Activated CD4-positive, alpha-beta T cell treated with anti-CD3 and anti-CD28 coated beads for 24 hours (primary cell): ENCODE measurements around the gene KIAA0586.
"Not testable (repeated sequence)": the region's sequence is repeated elsewhere in the genome, so short reads cannot be mapped to it uniquely, and the experiment has no call there.

Source experiments
- DNase-seq, 2 donors: peaks; one replicate each; pipeline ENCODE4 v3.0.0-alpha.2; 2020; ENCODE audit warnings: low read depth in 2 of 2

Gene KIAA0586

DNA sequence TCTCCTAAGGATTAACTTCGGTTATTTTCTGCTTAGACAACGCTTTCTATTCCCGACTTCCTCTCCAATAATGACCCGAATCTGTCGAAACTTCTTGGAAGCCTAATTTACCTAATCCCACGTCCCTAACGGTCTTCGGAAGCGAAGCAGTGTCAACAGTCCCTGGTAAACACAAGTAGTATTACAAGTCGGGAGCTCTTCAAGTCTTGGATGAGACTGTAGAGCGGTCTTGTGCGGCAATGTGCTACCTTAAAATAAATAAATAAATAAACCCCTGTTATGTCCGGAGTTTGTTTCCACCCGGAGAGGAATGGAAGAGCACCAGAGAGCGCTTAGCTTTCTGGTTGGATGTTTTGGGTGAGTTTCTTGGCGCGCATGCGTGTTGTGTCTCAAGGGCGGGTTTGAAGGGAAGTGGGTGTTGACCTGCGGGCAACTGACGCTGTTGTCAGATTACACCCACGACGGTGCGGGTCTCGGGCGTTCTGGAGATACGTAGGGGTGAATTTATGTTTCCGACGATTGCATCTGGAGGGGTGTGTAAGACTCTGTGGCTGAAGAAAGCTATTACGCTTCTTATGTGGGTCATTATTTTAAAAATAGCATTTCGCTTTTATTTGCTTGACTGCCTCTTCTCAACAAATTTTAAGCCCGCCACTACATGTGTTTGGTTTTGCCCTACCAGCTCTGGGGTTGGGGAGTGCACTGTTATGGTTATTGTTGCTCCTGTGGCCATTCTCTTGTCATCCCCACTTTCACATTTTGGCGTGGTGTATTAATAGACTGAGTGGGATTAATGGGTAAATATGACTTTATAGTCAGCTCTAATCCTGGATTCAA, at the start of gene KIAA0586, which contains the start of gene TIMM9:
TSS of gene KIAA0586 (plus strand) at position 439 of the 837 bp plus-strand sequence. CDS start 546 bp downstream, outside the sequence.
TSS of gene TIMM9 (minus strand) at position 251 of the 837 bp plus-strand sequence. CDS start 15,586 bp downstream, outside the sequence.
- DNase-seq: peak; percentile 90

DNA sequence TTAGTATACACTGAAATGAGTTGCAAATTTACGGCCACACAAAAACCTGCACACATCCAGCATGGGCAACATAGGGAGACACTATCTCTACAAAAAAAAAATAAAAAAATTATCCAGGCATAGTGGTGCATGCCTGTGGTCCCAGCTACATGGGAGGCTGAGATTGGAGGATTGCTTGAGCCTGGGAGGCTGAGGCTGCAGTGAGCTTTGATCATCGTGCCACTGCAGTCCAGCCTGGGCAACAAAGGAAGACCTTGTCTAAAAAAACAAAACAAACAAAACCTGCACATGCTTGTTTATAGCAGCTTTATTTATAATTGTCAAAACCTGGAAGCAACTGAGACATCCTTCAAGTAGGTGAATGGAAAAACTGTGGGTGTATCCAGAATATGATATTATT, 36.7 kb upstream of the KIAA0586 start:
- no peak for DNase-seq

DNA sequence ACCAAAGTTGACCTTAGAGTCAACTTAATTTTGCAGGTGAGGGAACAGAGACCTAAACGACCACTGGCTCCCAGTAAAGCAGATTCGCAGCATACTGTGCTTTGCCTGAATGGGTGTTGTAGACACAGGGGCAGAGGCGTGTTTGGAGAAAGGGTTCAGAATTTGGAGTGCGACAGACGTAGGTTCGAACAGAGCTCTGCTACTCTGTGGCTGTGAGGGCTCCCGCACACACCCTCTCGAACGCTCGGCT, 32.0 kb upstream of the KIAA0586 start:
- DNase-seq: no peak

DNA sequence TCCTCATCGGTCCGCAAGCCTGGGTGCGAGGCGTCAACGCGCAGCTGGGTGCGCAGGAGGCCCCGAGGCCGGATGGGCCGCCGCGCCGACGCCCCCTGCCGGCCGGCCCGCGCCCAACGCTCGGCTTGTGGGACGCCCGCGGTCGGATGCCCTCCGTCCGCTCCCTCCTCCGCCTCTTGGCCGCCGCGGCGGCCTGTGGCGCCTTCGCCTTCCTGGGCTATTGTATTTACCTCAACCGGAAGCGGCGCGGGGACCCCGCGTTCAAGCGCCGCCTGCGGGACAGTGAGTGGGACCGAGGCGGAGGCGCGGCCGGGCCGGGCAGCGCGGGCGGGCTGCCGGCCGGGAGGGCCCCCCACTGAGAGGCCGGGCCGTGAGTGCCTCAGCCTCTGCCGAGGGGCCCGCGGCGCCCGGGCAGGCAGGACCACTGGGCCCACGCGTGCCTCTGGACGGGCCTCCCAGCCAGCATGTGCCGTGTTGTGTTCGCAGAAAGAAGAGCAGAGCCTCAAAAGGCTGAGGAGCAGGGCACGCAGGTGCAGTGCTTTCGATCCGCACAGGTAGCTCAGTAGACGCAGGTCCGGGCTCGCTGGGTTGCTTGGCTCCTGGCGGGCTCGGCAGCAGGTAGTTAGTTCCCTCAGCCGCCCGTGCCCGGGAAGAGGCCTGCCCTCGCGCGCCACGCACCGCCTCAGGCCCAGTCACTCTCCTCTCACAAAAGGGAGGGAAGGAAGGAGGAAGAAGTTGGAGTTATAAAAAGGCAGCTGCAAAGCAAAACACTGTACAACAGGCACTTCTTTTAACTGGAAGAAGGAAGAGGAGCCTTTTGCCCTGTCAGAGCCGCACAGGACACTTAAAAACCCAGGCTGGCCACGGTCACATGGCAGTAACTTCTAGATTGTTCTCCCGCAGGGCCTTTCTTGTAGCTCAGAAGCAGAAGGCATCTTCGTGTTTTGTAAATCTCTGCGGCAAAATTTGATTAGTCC, 31.4 kb upstream of the KIAA0586 start, which contains the start of gene TOMM20L:
TSS of gene TOMM20L (plus strand) at position 119 of the 977 bp plus-strand sequence. CDS start at position 147, 28 bp downstream.
- peak; percentile 51 to 59 for DNase-seq

GRCh38 chr14:58397156-58397555, 30.4 kb upstream of the KIAA0586 start:
- no peak for DNase-seq

DNA sequence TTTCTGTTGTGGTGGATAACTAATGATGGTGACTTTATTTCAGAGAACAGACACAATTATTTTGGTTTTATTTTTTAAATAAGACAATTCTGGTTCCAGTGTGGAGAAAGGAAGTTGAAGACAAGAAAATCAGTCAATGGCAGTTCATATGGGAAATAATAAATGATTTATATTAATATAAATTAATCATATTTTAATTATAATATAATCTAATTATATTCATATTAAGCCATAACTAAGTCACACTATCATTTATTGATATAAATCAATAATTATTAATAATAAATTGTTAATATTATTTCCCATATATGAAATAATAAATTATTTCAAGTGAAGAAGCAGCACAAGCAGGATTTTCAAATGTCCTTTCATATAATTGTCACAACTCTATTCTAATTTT, 29.0 kb upstream of the KIAA0586 start:
- no peak for DNase-seq

GRCh38 chr14:58398895-58399294, 28.6 kb upstream of the KIAA0586 start:
- DNase-seq: no peak

DNA sequence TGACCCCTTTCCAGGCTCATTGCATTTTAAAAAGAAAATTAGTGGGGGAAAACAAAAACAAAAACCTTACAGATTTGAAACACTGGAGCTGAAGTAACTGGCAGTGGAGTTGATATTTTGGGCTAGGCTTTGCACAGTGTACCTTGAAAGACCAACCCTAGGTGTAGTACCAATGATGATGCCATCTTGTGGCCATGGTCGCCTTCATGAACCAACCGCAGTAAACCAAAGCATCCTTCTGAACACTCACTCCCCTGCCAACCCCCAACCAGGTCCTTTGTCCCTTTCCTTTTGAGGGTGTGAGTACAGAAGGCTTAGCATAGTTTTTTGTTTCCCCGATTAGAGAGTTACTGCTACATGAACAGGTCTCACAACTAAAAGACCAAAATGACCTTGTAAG, 25.9 kb upstream of the KIAA0586 start:
- no peak for DNase-seq

DNA sequence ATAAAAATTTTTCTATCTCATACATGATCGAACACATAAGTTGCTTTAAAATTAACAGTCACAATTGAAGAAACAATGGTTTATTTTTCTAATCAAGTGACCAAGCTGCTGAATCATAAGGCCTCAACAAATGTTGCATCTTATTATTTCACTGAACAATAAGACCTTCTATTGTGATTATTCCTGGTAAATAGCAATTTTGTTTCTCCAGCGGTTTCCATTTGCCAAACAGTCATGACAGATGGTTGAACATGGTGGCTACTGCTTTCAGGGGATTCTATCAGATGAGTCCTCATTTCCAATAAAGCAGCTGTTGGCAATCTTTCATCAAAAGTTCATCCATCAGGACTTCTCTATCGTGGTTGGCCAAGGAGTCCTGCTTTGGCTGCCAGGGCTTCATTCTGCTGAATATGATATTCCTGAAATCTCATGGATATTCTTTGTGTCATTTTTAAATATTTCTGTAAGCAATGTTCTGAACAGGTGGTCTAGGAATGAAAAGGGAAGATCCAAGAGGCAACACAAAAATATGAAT, 18.8 kb upstream of the KIAA0586 start:
- no peak for DNase-seq

- DNase-seq: no peak
These were observed 12.7 kb upstream of the KIAA0586 start for GRCh38 chr14:58414845-58415244.

GRCh38 chr14:58415636-58416547, 11.6 kb upstream of the KIAA0586 start:
- DNase-seq: no peak

DNA sequence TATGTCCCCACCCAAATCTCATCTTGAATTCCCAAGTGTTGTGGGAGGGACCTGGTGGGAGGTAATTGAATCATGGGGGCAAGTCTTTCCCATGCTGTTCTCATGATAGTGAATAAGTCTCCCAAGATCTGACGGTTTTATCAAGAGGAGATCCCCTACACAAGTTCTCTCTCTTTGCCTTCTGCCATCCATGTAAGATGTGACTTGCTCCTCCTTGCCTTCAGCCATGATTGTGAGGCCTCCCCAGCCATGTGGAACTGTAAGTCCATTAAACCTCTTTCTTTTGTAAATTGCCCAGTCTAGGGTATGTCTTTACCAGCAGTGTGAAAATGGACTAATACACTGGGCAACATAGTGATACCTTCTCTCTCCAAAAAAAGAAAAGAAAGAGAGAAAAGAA, 10.6 kb upstream of the KIAA0586 start:
- DNase-seq: not testable (repeated sequence)

DNA sequence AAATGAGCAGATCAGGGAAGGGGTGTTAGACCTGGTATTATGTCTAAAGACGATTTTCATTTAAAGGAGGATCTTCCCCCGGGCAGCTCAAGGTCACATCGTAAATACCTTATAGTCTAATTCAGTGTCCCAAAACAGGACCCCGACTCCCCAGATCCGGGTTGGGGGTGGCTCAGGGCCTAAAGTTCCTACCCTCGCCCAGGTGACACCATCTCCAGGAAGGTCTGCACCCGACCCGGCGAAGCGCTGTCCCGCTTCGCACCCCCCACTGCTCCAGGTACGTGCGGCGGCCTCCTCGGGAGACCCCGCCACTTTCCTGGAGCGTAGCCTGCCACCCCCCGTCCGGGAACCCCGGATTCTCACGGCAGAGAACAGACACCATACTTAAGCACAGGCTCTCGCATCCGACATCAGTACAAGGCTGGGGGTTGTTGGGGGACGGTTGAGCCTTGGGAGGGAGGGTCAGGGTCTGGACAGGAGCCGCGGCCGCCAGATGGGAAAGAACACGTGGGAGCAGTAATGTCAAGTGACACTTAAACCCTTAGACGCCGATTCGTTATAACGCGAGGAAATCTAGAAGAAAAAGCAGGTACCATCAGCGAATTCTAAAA, 744 bp upstream of the KIAA0586 start:
- peak; percentile 26 to 27 for DNase-seq

DNA sequence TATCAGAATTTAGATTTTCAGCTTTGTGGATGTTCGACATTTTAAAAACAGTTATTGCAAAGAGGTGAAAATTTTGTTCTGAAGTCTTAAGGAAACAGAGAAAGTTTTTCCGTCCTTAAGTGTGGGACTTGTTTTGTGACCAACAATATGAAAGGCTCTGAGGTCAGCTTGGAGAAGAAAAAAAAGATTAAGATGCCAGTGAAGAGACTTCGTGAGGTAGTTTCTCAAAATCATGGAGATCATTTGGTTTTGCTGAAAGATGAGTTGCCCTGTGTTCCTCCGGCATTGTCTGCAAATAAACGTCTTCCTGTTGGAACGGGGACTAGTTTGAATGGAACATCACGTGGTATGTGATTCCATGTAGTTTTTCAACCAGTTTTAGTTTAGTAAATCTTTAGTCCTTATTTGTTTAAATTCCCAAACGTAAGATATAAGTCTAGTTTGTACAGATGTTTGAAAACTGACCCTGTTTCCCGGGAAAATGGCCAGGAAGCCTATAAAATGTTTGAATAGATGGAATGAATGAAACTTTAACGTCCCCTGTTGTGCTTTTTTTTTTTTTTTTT, 682 bp downstream of the KIAA0586 start:
- DNase-seq: no peak

- DNase-seq: no peak
These were observed 2.6 kb downstream of the KIAA0586 start for GRCh38 chr14:58430156-58430555.

DNA sequence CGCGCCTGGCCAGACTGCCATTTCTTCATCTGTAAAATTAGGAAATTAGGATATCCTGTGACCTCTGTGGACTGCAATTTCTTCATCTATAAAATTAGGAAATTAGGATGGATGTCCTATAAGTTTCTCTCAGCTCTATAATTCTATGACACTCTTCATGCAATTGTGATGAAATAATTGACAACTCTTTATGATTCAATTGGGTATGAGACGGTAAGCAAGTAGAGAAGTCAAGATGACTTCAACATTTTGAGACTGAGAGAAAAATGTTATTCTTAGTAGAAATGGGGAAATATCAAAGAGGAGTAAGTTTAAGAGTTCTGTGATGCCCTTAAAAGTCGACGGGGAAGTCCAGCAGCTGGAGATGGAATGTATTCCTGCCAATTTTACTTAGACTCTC, 12.0 kb downstream of the KIAA0586 start:
- no peak for DNase-seq

GRCh38 chr14:58444627-58445026, 17.1 kb downstream of the KIAA0586 start:
- DNase-seq: no peak

GRCh38 chr14:58455593-58456265, 28.2 kb downstream of the KIAA0586 start:
- DNase-seq: no peak

DNA sequence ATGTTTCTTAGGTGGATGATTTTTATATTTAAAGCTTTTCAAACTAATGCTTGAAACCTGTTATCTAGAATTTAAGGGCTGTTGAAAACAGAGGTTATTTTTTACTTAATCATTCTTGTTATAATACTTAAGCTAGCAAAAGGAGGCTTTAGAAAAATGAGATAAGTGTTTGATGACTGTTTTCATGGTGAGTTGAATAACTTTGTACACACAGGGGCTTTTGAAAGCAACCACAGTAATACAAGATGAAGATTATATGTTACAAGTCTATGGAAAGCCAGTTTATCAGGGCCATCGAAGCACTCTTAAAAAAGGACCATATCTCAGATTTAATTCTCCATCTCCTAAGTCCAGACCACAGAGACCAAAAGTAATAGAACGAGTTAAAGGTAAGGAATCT, 33.3 kb downstream of the KIAA0586 start:
- DNase-seq: no peak

DNA sequence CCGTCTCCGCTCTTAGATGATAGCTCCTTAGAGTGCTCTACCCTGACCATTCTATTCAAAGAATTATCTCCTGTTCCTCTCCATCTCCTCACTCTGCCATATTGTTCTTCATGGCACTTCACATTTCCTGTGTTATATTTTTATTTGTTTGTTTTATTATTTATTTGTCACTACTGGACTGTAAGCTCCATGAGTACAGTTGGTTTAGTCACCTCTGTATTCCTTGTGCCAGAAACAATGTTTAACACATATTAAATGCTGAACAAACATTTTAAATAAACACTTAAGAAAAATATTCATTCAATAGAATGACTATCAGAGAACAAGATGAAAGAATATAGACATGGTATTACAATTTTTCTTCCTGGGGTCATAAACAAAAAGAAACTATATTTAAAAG, 35.6 kb downstream of the KIAA0586 start:
- DNase-seq: no peak
